Bronchus fibroblast of lung (primary cell): ENCODE data around the gene ABCG2. TPM values are rescaled to one million over a fixed set of nuclear protein-coding genes. Genes with fewer than 3 reads are reported as not detected.

ENCODE experiments used
- total RNA-seq: library from RNA; depleted of rRNA; stranded (reverse); fragments of >200 nt; gene quantifications from 2 replicates; pipeline ENCODE4 v1.2.3, GENCODE V29; 2015

The ABCG2 gene
- 0.45 and 0.67 TPM in 2 replicates for total RNA-seq

DNA sequence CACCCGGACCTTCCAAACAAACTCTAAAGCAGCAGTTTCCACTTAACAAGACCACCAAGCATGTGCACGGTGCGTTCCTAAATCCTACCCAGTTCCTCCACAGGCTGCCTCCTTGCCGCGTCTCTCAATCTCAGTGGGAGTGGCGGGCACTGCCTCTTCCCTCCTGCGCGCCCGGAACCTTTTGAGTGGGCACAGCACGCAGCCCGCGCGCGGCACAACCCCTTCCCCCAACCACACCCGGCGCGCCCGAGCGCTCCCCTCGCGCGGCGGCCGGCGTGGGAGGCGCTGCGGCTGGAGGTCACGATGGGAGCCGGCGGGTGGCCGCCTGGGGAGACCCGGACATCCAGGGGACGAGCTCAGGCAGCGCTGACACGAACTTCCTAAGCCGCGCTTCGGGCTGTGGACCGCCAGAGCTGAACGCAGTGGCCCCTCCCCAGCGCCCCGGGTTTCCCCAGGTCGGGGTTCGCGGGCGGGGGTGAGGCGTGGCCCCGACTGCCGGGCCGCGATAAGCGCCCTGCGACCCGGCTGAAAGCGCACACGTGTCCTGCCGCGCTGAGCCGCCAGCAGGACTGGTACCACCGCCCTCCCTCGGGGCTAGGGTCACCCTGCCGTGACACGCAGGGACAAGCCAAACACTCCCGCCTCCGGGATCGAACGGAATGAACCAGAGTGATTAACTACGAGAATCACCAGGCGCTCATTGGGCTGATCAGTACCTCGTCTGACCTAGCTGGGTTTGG is at the start of gene ABCG2:
TSS of gene ABCG2 (minus strand) at position 151 of the 740 bp plus-strand sequence. CDS start 18,644 bp downstream, outside the sequence.

Other genes starting within 250 kb of the ABCG2 start
- not detected in 2 replicates for gene SPP1, start 182.9 kb downstream of the ABCG2 start, total RNA-seq
- gene PKD2, start 151.0 kb downstream of the ABCG2 start, total RNA-seq: 13.2 and 17.7 TPM in 2 replicates
- gene PPM1K, start 125.9 kb upstream of the ABCG2 start, total RNA-seq: 5.5 and 8.2 TPM in 2 replicates
- gene HERC6, start 220.2 kb upstream of the ABCG2 start, total RNA-seq: 1.9 and 2.5 TPM in 2 replicates